H9 (cell line): ENCODE results near the gene PPFIBP1. TPM values are rescaled to one million over a fixed set of nuclear protein-coding genes. Genes with fewer than 3 reads are reported as not detected.

Experiments
- DNase-seq: peaks from one replicate; pipeline ENCODE4 v3.0.0-alpha.2; 2017
- H2AFZ ChIP-seq: one replicate; pipeline ENCODE4 v1.6.1; 2013; ENCODE audit warnings: mild to moderate bottlenecking, low read length, control low read depth, moderate library complexity
- H2AK5ac ChIP-seq: 2 replicates; pipeline ENCODE4 v1.6.1; 2013; ENCODE audit warnings: low read length, control low read depth, mixed read lengths; ENCODE audit not compliant: insufficient read length
- H2BK120ac ChIP-seq: one replicate; pipeline ENCODE4 v1.6.1; 2013; ENCODE audit warnings: low read depth, mild to moderate bottlenecking, low read length, control low read depth, inconsistent platforms; ENCODE audit not compliant: poor library complexity, severe bottlenecking
- H2BK12ac ChIP-seq: 2 replicates; pipeline ENCODE4 v1.6.1; 2013; ENCODE audit warnings: low read length, control low read depth, mixed read lengths, low read depth; ENCODE audit not compliant: insufficient read length
- H2BK15ac ChIP-seq: 2 replicates; pipeline ENCODE4 v1.6.1; 2013; ENCODE audit warnings: low read depth, low read length, control low read depth
- H2BK20ac ChIP-seq: one replicate; pipeline ENCODE4 v1.6.1; 2013; ENCODE audit warnings: low read depth, mild to moderate bottlenecking, low read length, control low read depth, inconsistent platforms; ENCODE audit not compliant: poor library complexity, severe bottlenecking
- H2BK5ac ChIP-seq: 2 replicates; pipeline ENCODE4 v1.6.1; 2013; ENCODE audit warnings: low read length, control low read depth, mixed read lengths; ENCODE audit not compliant: insufficient read length
- H3K14ac ChIP-seq: 2 replicates; pipeline ENCODE4 v1.6.1; 2013; ENCODE audit warnings: low read length, control low read depth; ENCODE audit not compliant: insufficient read depth
- H3K18ac ChIP-seq: 2 replicates; pipeline ENCODE4 v1.6.1; 2013; ENCODE audit warnings: low read depth, mild to moderate bottlenecking, mixed read lengths, low read length, control low read depth; ENCODE audit not compliant: insufficient read length
- H3K23ac ChIP-seq: 2 replicates; pipeline ENCODE4 v1.6.1; 2013; ENCODE audit warnings: low read length, control low read depth, mixed read lengths, low read depth; ENCODE audit not compliant: insufficient read length
- H3K23me2 ChIP-seq: 2 replicates; pipeline ENCODE4 v1.6.1; 2013; ENCODE audit warnings: low read depth, mild to moderate bottlenecking, mixed read lengths, low read length, control low read depth; ENCODE audit not compliant: insufficient read length, poor library complexity, severe bottlenecking
- H3K27ac ChIP-seq: 2 replicates; pipeline ENCODE4 v1.5.1; 2013; ENCODE audit warnings: low read length, control low read depth, mixed read lengths, low read depth; ENCODE audit not compliant: insufficient read length
- H3K27me3 ChIP-seq: 2 replicates; pipeline ENCODE4 v1.6.1; 2013; ENCODE audit warnings: low read length, control low read depth, inconsistent platforms; ENCODE audit not compliant: insufficient read depth
- H3K4ac ChIP-seq: 2 replicates; pipeline ENCODE4 v1.6.1; 2013; ENCODE audit warnings: low read depth, mild to moderate bottlenecking, control low read depth, inconsistent platforms, low read length, moderate library complexity
- H3K4me1 ChIP-seq: 2 replicates; pipeline ENCODE4 v1.6.1; 2013; ENCODE audit warnings: low read length, control low read depth, inconsistent platforms; ENCODE audit not compliant: insufficient read depth
- H3K4me2 ChIP-seq: 2 replicates; pipeline ENCODE4 v1.6.1; 2013; ENCODE audit warnings: low read length, control low read depth, mixed read lengths; ENCODE audit not compliant: insufficient read length, insufficient read depth
- H3K56ac ChIP-seq: 2 replicates; pipeline ENCODE4 v1.6.1; 2013; ENCODE audit warnings: low read depth, mild to moderate bottlenecking, mixed read lengths, low read length, control low read depth; ENCODE audit not compliant: insufficient read length
- H3K79me1 ChIP-seq: 2 replicates; pipeline ENCODE4 v1.6.1; 2013; ENCODE audit warnings: low read depth, mild to moderate bottlenecking, moderate library complexity, low read length, control low read depth, inconsistent platforms; ENCODE audit not compliant: insufficient read depth, poor library complexity, severe bottlenecking
- H3K79me2 ChIP-seq: 2 replicates; pipeline ENCODE4 v1.6.1; 2013; ENCODE audit warnings: low read length, control low read depth, inconsistent platforms; ENCODE audit not compliant: insufficient read depth
- H3K9ac ChIP-seq: 2 replicates; pipeline ENCODE4 v1.6.1; 2013; ENCODE audit warnings: low read length, control low read depth, mixed read lengths; ENCODE audit not compliant: insufficient read length; ENCODE audit errors: extremely low read depth
- H3K9me3 ChIP-seq: one replicate; pipeline ENCODE4 v1.6.1; 2013; ENCODE audit warnings: low read depth, low read length, inconsistent platforms; ENCODE audit not compliant: control insufficient read depth
- H3T11ph ChIP-seq: one replicate; pipeline ENCODE4 v1.6.1; 2013; ENCODE audit warnings: mild to moderate bottlenecking, low read length, control low read depth, inconsistent platforms
- H4K20me1 ChIP-seq: one replicate; pipeline ENCODE4 v1.6.1; 2013; ENCODE audit not compliant: control insufficient read depth, insufficient read length, insufficient read depth
- H4K5ac ChIP-seq: 2 replicates; pipeline ENCODE4 v1.6.1; 2013; ENCODE audit warnings: low read depth, mild to moderate bottlenecking, mixed read lengths, low read length, control low read depth; ENCODE audit not compliant: insufficient read length
- H4K8ac ChIP-seq: replicated peaks from 2 replicates; pipeline ENCODE4 v1.6.1; 2013; ENCODE audit warnings: low read length, control low read depth, mixed read lengths, low read depth; ENCODE audit not compliant: insufficient read length
- H4K91ac ChIP-seq: 2 replicates; pipeline ENCODE4 v1.6.1; 2013; ENCODE audit warnings: low read depth, mild to moderate bottlenecking, moderate library complexity, mixed read lengths, low read length, control low read depth; ENCODE audit not compliant: insufficient read length
- H3K27ac Mint-ChIP-seq, 3 experiments: 2 replicates in 2 of 3; 3 replicates in 1 of 3; pipeline ENCODE4 v1.8.0; 2020 to 2021; ENCODE audit warnings: mixed read lengths in 3 of 3, mild to moderate bottlenecking in 1 of 3, moderate library complexity in 1 of 3
- H3K27me3 Mint-ChIP-seq: 2 replicates; pipeline ENCODE4 v1.8.0; 2021; ENCODE audit warnings: low read depth, mild to moderate bottlenecking, moderate library complexity, mixed read lengths
- H3K36me3 Mint-ChIP-seq, 3 experiments: 2 replicates in 2 of 3; 3 replicates in 1 of 3; pipeline ENCODE4 v1.8.0; 2020 to 2021; ENCODE audit warnings: low read depth in 3 of 3, mixed read lengths in 3 of 3; ENCODE audit not compliant: insufficient read depth in 1 of 3
- H3K4me1 Mint-ChIP-seq, 2 experiments: 2 replicates each; pipeline ENCODE4 v1.8.0; 2020; ENCODE audit warnings: mixed read lengths in 2 of 2
- H3K4me3 Mint-ChIP-seq, 2 experiments: 2 replicates in 1 of 2; 3 replicates in 1 of 2; pipeline ENCODE4 v1.8.0; 2020 to 2021; ENCODE audit warnings: mild to moderate bottlenecking in 2 of 2, mixed read lengths in 2 of 2, moderate library complexity in 1 of 2
- H3K9me3 Mint-ChIP-seq, 2 experiments: 2 replicates in 1 of 2; 3 replicates in 1 of 2; pipeline ENCODE4 v1.8.0; 2020; ENCODE audit warnings: mild to moderate bottlenecking in 2 of 2, mixed read lengths in 2 of 2, moderate library complexity in 1 of 2
- CTCF ChIP-seq: fragments of 200-600 bp; sonication (generic); conservative IDR thresholded peaks from 3 replicates; pipeline ENCODE4 v1.8.0; 2021; ENCODE audit warnings: antibody characterized with exemption, mild to moderate bottlenecking
- WGBS: extraction: QIAGEN DNeasy Blood & Tissue Kit; methylation state at CpG from one replicate; pipeline ENCODE4 v1.1.7; 2013; ENCODE audit warnings: missing lambda C conversion rate, low lambda C conversion rate, mixed read lengths; ENCODE audit not compliant: insufficient read length; ENCODE audit errors: extremely low coverage; 5-methylcytosine and 5-hydroxymethylcytosine counted together
- total RNA-seq: library from RNA; stranded (reverse); gene quantifications from 2 replicates; pipeline ENCODE4 v1.2.1, GENCODE V29; 2021

The PPFIBP1 gene
- total RNA-seq, 1 experiment from 2014 or later: 29.2 TPM

- Mint-ChIP-seq H3K27ac (no peak overlapping the region), H3K27me3 (no peaks in the 10 kb centered on the region), H3K36me3 (peaks cover 0 to 5% (median 2%) of the 10 kb centered on the region in 3 experiments; a peak in 4 of 7 replicates), H3K4me3 (no peak overlapping the region), H3K9me3 (no peaks in the 10 kb centered on the region), H3K4me1 (peaks cover 27 to 34% of the 10 kb centered on the region in 2 experiments)
- H3K79me2 ChIP-seq: peaks cover 2% of the 10 kb centered on the region; the same call in 1 of the 2 replicates
- no peak overlapping the region for H3K56ac ChIP-seq
- H2BK120ac ChIP-seq: no peak overlapping the region
- H3K9me3 ChIP-seq: no peaks in the 10 kb centered on the region
- no peaks in the 10 kb centered on the region for H3K27me3 ChIP-seq
- no peak overlapping the region for H3K9ac ChIP-seq
- H4K20me1 ChIP-seq: no peaks in the 10 kb centered on the region
- no peak overlapping the region for H2AFZ ChIP-seq
- no peaks in the 10 kb centered on the region; the same call in 1 of the 2 replicates for H3K4me1 ChIP-seq
- no peak for DNase-seq
- H3K18ac ChIP-seq: no peak overlapping the region
- H3K4me2 ChIP-seq: no peak overlapping the region
- H4K91ac ChIP-seq: no peak overlapping the region
- H4K8ac ChIP-seq: no peak overlapping the region
- no peak overlapping the region for H3K4ac ChIP-seq
- H3K27ac ChIP-seq: no peak overlapping the region
- no peak for TF ChIP-seq CTCF
- peaks cover 4% of the 10 kb centered on the region for H3K79me1 ChIP-seq
- H3K23ac ChIP-seq: no peak overlapping the region
- H4K5ac ChIP-seq: no peak overlapping the region
- H3T11ph ChIP-seq: no peak overlapping the region
- no peak overlapping the region for H2AK5ac ChIP-seq
- no peaks in the 10 kb centered on the region for H3K23me2 ChIP-seq
- H3K14ac ChIP-seq: no peak overlapping the region
- H2BK15ac ChIP-seq: no peak overlapping the region
- no peak overlapping the region for H2BK5ac ChIP-seq
- H2BK20ac ChIP-seq: no peak overlapping the region
- H2BK12ac ChIP-seq: no peak overlapping the region
- no CpG with 5 or more reads among the region's 8 CpGs for WGBS
Observed at GRCh38 chr12:27537855-27538675, 14.1 kb downstream of the PPFIBP1 start.
